GM13977 (cell line): ENCODE data around the gene KLK7.
A peak's percentile ranks its signal among the peaks of the same experiment; 100 is the strongest.

Source experiments
- DNase-seq: peaks from one replicate; pipeline ENCODE4 v3.0.0; 2012; ENCODE audit warnings: low spot score
- in situ Hi-C: fragments of 300-500 bp; cut with MboI; formaldehyde crosslinking; loops from one replicate; pipeline ENCODE4 v1.12.0; 2022; ENCODE audit warnings: low sequenced_read_pairs, low pct_unique_long_range_greater_than_20kb, mixed read lengths, inconsistent platforms; ENCODE audit not compliant: unreplicated experiment
- TF ChIP-seq, protein P1 (sequence below): IDR thresholded peaks from 2 replicates; pipeline ENCODE4 v1.5.1; 2012; ENCODE audit warnings: mild to moderate bottlenecking, control low read depth; ENCODE audit not compliant: insufficient read depth; ENCODE audit errors: extremely low read depth, missing control alignments

The KLK7 gene

DNA sequence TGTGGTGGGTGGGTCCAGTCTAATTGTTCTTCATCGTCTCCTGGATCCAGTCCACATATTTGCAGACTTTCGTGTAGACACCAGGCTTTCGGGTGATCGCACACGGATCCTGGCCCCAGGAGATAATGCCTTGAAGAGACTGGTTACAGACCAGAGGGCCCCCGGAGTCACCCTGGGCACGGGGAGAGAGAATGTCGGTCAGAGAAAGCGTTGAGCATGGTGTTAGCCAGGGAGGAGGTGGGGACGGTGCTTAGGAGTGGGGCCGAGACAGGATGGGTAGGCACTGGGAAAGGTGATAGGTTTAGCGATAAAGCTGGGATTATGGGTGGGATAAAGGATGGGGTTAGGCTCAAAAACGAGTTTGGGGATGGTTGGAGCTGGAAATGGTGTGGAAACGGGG lies 38.8 kb upstream of the KLK7 start:
- TF ChIP-seq, protein P1, sequence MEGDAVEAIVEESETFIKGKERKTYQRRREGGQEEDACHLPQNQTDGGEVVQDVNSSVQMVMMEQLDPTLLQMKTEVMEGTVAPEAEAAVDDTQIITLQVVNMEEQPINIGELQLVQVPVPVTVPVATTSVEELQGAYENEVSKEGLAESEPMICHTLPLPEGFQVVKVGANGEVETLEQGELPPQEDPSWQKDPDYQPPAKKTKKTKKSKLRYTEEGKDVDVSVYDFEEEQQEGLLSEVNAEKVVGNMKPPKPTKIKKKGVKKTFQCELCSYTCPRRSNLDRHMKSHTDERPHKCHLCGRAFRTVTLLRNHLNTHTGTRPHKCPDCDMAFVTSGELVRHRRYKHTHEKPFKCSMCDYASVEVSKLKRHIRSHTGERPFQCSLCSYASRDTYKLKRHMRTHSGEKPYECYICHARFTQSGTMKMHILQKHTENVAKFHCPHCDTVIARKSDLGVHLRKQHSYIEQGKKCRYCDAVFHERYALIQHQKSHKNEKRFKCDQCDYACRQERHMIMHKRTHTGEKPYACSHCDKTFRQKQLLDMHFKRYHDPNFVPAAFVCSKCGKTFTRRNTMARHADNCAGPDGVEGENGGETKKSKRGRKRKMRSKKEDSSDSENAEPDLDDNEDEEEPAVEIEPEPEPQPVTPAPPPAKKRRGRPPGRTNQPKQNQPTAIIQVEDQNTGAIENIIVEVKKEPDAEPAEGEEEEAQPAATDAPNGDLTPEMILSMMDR: no peak
- DNase-seq: no peak
- in situ Hi-C loops: no loop called here

DNA sequence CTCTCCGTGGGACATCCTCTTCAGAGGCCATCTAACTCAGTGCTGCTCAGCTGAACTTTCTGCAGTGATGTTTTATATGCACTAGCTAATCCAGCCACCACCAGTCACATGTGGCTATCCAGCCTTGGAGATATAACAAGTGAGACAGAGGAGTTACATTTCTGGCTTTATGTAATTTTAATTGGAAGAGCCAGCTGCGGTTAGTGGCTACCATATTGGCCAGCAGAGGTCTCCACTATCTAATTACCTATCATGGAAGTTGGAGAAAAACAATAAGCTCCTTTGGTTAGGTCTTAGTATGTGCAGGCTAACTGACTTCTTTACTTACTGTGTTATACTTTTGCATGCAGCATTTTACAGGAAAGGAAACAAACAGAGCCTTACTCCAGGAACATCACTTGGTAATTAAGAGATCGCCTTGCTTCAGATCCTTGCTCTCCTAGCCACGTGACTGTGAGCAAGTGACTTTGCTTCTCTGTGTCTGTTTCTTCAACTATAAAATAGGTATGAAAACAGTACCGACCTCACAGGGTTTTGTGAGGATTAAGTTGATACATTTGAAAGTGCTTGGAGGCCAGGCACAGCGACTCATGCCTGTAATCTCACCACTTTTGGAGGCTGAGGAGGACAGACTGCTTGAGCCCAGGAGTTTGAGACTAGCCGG lies 37.4 kb upstream of the KLK7 start:
- no peak for DNase-seq
- in situ Hi-C loops: no loop called here
- TF ChIP-seq, protein P1: peak; percentile 57

DNA sequence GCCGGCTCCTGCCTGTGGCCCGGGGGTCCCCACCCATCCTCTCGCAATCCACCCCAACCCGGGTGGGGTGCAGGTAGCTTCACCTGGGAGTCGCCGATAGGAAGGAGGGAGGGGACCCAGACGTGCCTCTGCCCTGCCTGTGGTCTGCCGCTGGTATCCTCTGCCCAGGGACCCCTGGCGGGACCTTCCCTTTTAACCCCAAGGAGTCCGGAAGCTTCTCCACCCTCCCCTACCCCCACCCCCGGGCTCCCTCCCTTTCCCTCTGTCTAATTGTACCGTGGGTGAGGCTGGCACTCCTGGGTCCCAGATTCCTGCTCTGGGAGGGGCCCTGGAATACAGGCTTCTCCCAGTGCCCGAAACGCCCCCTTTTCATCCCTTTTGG lies 35.8 kb upstream of the KLK7 start, which contains the start of gene KLK10:
TSS of gene KLK10 (minus strand) at position 166 of the 382 bp plus-strand sequence. CDS start 579 bp downstream, outside the sequence.
- TF ChIP-seq, protein P1: no peak
- no peak for DNase-seq
- in situ Hi-C loops: no loop called here

GRCh38 chr19:51018745-51019543 lies 35.2 kb upstream of the KLK7 start:
- DNase-seq: no peak
- TF ChIP-seq, protein P1: no peak

GRCh38 chr19:51016798-51017683 lies 33.3 kb upstream of the KLK7 start:
- in situ Hi-C loops: no loop called here
- peak; percentile 93 for DNase-seq
- TF ChIP-seq, protein P1: peak; percentile 96

More at GRCh38 chr19:51018745-51019543, 35.2 kb upstream of the KLK7 start:
- in situ Hi-C loops: no loop called here

DNA sequence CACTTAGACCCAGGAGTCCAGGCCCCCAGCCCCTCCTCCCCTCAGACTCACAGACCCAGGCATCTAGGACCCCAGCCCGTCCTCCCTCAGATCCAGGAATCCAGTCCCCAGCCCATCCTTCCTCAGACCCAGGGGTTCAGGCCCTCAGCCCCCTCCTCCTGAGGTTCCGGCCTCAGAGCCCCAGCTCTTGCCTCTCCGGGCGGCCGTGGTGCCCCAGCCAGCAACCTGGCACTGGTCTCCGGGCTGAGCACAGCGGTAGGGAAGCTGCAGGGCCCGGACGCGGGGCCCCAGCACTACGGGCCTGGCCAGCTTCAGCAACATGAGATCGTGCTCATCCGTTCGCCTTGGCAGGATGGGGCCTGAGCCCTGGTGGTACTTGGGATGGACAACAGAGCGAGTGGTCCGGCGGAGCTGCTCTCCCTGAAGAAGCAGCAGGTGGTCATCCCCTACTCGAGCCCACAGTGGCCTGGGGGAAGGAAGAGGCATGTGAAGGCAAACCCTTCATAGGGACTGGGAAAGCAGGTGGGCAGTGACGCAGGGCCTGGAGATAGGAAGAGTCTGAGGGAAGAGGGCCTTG lies 32.1 kb upstream of the KLK7 start:
- TF ChIP-seq, protein P1: no peak
- DNase-seq: no peak
- in situ Hi-C loops: no loop called here
